Amygdala (tissue), 56 donors: ENCODE measurements around the gene RGS6.

Experiments
- DNase-seq, 56 donors: peaks; one replicate each; lab custom pipeline; 2025; lab: John Stamatoyannopoulos, UW

RGS6 gene

GRCh38 chr14:72377016-72377415 is 444.8 kb downstream of the RGS6 start:
- DNase-seq, result no peak

- no peak for DNase-seq
These were observed 448.2 kb downstream of the RGS6 start for GRCh38 chr14:72380456-72380855.

- DNase-seq, result no peak
These were observed 451.6 kb downstream of the RGS6 start for GRCh38 chr14:72383865-72384264.

GRCh38 chr14:72387726-72388125 is 455.5 kb downstream of the RGS6 start:
- DNase-seq, result no peak

GRCh38 chr14:72389200-72389599 is 457.0 kb downstream of the RGS6 start:
- no peak for DNase-seq

- DNase-seq, result no peak
These were observed 468.9 kb downstream of the RGS6 start for GRCh38 chr14:72401101-72401625.

GRCh38 chr14:72401632-72402376 is 469.6 kb downstream of the RGS6 start:
- peak in 2 of 56 donors; percentile 6 to 13 for DNase-seq

GRCh38 chr14:72402377-72402772 is 470.1 kb downstream of the RGS6 start:
- no peak for DNase-seq

- DNase-seq, result no peak
These were observed 472.0 kb downstream of the RGS6 start for GRCh38 chr14:72404106-72404774.

- no peak for DNase-seq
These were observed 472.8 kb downstream of the RGS6 start for GRCh38 chr14:72404998-72405397.

- no peak for DNase-seq
These were observed 475.8 kb downstream of the RGS6 start for GRCh38 chr14:72408020-72408419.

- no peak for DNase-seq
These were observed 476.8 kb downstream of the RGS6 start for GRCh38 chr14:72409047-72409446.

- no peak for DNase-seq
These were observed 484.0 kb downstream of the RGS6 start for GRCh38 chr14:72416081-72416849.

GRCh38 chr14:72416892-72417291 is 484.7 kb downstream of the RGS6 start:
- DNase-seq, result no peak

- no peak for DNase-seq
These were observed 486.6 kb downstream of the RGS6 start for GRCh38 chr14:72418806-72419205.

GRCh38 chr14:72419226-72419775 is 487.1 kb downstream of the RGS6 start:
- DNase-seq, result no peak

- DNase-seq, result peak in 49 of 56 donors; percentile 1 to 92 (median 33)
These were observed 488.7 kb downstream of the RGS6 start for GRCh38 chr14:72420749-72421474.

GRCh38 chr14:72423957-72424356 is 491.7 kb downstream of the RGS6 start:
- DNase-seq, result no peak

GRCh38 chr14:72430457-72430856 is 498.2 kb downstream of the RGS6 start:
- no peak for DNase-seq

GRCh38 chr14:72432748-72433147 is 500.5 kb downstream of the RGS6 start:
- DNase-seq, result no peak
